ENCODE data around the gene ARHGAP40.

The ARHGAP40 gene

GRCh38 chr20:38665506-38666285, 64.1 kb downstream of the ARHGAP40 start:
- no peak for ATAC-seq
- TF ChIP-seq OSR1 (CRISPR knock-in tag; IDR thresholded peaks at IDR 0.05) (no peak), ZC3H10 (CRISPR knock-in tag; IDR thresholded peaks at IDR 0.05) (no peak), PATZ1 (CRISPR knock-in tag; IDR thresholded peaks at IDR 0.05; ENCODE audit: borderline replicate concordance) (no peak), RARB (CRISPR knock-in tag; IDR thresholded peaks at IDR 0.05) (no peak), PPARA (CRISPR knock-in tag; IDR thresholded peaks at IDR 0.05; ENCODE audit: borderline replicate concordance) (no peak), CREB5 (CRISPR knock-in tag; IDR thresholded peaks at IDR 0.05; ENCODE audit: low read depth) (no peak), TCF4 (CRISPR knock-in tag; IDR thresholded peaks at IDR 0.05; ENCODE audit: borderline replicate concordance) (no peak), TOX (CRISPR knock-in tag; IDR thresholded peaks at IDR 0.05; ENCODE audit: borderline replicate concordance) (no peak)

DNA sequence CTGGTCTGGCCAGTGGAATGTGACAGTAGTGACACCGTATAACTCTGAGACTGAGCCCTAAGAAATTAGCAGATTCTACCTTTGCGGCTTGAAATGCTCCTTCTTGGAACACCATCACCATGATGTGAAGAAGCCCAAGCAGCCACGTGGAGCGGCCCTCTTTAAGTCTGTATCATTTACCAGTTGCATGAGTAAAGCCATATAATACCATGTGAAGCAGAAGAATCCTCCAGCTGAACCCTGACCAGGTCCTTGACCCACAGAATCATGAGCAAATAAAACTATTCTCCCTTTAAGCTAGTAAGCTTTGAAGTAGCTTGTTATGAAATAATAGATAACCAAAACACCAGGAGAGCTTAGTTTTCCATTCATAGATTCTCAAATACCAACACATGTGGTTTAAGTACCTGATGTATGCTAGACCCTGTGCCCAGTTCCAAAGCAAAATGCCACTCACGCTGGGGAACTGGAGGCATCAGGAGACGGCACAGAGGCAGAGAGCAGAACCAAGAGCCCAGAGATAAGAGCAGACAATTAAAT, 65.9 kb downstream of the ARHGAP40 start:
- no peak for TF ChIP-seq ZFP3 (CRISPR knock-in tag; IDR thresholded peaks at IDR 0.05)
- no peak for TF ChIP-seq TSHZ2 (CRISPR knock-in tag; IDR thresholded peaks at IDR 0.05)
- no peak for ATAC-seq

GRCh38 chr20:38669688-38670087, 68.1 kb downstream of the ARHGAP40 start:
- no peak for ATAC-seq
- TF ChIP-seq ZFP3 (CRISPR knock-in tag; IDR thresholded peaks at IDR 0.05), result peak; percentile 91
- TF ChIP-seq, protein P1, sequence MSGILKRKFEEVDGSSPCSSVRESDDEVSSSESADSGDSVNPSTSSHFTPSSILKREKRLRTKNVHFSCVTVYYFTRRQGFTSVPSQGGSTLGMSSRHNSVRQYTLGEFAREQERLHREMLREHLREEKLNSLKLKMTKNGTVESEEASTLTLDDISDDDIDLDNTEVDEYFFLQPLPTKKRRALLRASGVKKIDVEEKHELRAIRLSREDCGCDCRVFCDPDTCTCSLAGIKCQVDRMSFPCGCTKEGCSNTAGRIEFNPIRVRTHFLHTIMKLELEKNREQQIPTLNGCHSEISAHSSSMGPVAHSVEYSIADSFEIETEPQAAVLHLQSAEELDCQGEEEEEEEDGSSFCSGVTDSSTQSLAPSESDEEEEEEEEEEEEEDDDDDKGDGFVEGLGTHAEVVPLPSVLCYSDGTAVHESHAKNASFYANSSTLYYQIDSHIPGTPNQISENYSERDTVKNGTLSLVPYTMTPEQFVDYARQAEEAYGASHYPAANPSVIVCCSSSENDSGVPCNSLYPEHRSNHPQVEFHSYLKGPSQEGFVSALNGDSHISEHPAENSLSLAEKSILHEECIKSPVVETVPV (CRISPR knock-in tag; IDR thresholded peaks at IDR 0.05), result no peak

DNA sequence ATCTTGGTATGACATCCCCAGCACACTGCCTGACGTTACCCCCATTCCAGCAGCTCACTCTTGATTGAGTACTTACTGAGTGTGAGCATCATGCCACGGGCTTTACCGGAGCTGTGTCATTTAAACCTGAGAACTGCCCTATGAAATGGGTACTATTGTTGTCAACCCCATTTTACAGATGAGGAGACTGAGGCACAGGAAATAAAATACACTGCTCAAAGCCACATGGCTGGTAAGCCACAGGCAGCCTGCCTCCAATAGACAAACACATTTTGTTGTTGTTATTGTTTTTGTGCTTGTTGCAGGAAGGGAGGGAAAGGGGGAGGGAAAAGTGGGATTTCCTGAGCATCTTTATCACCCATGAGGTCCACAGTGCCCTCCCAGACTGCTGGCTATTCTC, 69.2 kb downstream of the ARHGAP40 start:
- ATAC-seq, result no peak
- TF ChIP-seq GLIS3 (CRISPR knock-in tag; IDR thresholded peaks at IDR 0.05) (no peak), TCF4 (CRISPR knock-in tag; IDR thresholded peaks at IDR 0.05; ENCODE audit: borderline replicate concordance) (no peak), BACH2 (CRISPR knock-in tag; IDR thresholded peaks at IDR 0.05; ENCODE audit: borderline replicate concordance) (no peak), TSHZ2 (CRISPR knock-in tag; IDR thresholded peaks at IDR 0.05) (no peak)
- TF ChIP-seq, protein P1 (CRISPR knock-in tag; IDR thresholded peaks at IDR 0.05), result no peak
